SK-N-MC (cell line): ENCODE results near the gene MCM7.

Experiments used
- DNase-seq: peaks from one replicate; pipeline ENCODE4 v3.0.0-alpha.2; 2011; ENCODE audit warnings: low read depth, low spot score
- H3K27ac ChIP-seq: fragments of 200-600 bp; sonication (generic); 2 replicates; pipeline ENCODE4 v1.5.1; 2016; ENCODE audit warnings: mixed run types
- H3K36me3 ChIP-seq: fragments of 200-600 bp; sonication (generic); 2 replicates; pipeline ENCODE4 v1.6.1; 2017; ENCODE audit warnings: antibody characterized with exemption, low read length, mixed read lengths; ENCODE audit not compliant: insufficient read depth
- H3K4me3 ChIP-seq: fragments of 200-600 bp; sonication (generic); 2 replicates; pipeline ENCODE4 v1.5.1; 2016
- H3K9ac ChIP-seq: fragments of 200-600 bp; sonication (generic); 2 replicates; pipeline ENCODE4 v1.8.0; 2017; ENCODE audit warnings: mixed run types, mixed read lengths; ENCODE audit not compliant: insufficient read length
- H3K9me3 ChIP-seq: fragments of 200-600 bp; sonication (generic); 2 replicates; pipeline ENCODE4 v1.6.1; 2017; ENCODE audit warnings: low read depth, mild to moderate bottlenecking, antibody characterized with exemption, low read length, moderate library complexity, mixed read lengths
- EZH2 ChIP-seq: fragments of 200-600 bp; sonication (generic); IDR thresholded peaks from one replicate; pipeline ENCODE4 v1.6.1; 2017; ENCODE audit warnings: antibody characterized with exemption
- FOXP2 ChIP-seq: optimal IDR thresholded peaks from 2 replicates; pipeline ENCODE3; 2011; ENCODE audit warnings: mild to moderate bottlenecking, moderate library complexity; ENCODE audit not compliant: insufficient read depth; ENCODE audit errors: extremely low read length, control extremely low read depth
- POLR2AphosphoS5 ChIP-seq: IDR thresholded peaks from 2 replicates; pipeline ENCODE4 v1.6.1; 2012; ENCODE audit warnings: mild to moderate bottlenecking, low read depth, low read length, borderline replicate concordance

The MCM7 gene

DNA sequence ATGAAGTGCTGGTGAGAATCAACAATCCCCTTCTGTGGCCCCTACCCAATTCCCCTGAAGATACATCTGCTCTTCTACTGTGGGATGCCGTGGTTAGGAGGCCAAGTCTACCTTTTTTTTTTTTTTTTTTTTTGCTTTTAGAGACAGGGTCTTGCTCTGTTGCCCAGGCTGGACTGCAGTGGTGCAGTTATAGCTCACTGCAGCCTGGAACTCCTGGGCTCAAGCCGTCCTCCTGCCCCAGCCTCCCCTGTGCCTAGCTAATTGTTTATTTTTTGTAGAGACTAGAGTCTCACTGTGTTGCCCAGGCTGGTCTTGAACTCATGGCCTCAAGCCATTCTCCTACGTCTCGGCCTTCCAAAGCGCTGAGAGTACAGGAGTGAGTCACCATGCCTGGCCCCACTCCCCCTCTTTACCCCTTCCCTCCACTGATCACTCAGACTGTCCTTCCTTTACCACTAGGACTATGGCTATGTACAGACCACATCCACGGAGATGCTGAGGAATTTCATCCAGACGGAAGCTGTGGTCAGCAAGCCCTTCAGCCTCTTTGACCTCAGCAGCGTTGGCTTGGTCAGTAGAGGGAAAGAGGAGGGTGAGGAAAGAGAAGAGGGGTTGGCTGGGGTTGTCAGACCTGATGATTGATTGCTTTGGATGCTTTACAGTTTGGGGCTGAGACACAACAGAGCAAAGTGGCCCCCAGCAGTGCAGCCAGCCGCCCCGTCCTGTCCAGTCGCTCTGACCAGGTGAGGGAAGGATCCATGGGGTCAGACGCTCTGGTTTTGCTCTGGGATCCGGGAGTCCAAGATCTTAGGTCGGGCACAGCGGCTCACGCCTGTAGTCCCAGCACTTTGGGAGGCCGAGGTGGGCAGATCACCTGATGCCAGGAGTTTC, 2.0 kb upstream of the MCM7 start:
- Histone ChIP-seq H3K9ac (peak overlapping the region; percentile 91), H3K36me3 (peaks cover 47% of the 10 kb centered on the region), H3K9me3 (no peaks in the 10 kb centered on the region), H3K27ac (no peak overlapping the region), H3K4me3 (peak overlapping the region; percentile 99)
- TF ChIP-seq POLR2AphosphoS5 (no peak), FOXP2 (no peak), EZH2 (no peak)
- no peak for DNase-seq

DNA sequence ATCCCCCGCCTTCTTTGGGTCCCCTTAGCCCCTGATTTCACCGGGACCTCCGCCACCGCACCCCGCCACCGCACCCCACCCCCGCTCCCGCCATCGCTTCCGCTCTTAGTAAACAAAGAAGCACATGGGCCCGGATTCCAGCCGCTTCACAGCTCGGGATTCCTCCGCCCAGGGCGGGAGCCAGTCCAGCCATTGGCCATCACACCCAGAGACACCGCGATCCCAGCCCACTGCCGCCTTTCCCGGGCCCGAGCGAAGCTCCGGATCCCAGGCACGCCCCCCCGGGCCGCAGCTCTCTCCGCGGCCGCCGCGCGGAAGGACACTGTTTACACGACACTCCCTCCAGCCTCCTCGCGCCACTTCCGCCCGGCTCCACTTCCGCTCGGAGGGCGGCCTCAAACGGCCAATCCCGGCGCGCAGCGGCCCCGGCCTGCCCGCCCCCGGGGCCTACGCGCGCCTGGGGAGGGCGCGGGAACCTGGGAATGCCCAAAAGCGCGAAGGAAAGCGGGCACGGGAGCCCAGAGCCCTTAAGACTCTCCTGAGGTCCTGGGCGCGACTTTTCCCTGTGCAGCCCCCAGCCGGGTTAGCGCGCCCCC, 679 bp downstream of the MCM7 start:
- Histone ChIP-seq H3K4me3 (peak overlapping the region; percentile 99), H3K9me3 (no peaks in the 10 kb centered on the region), H3K36me3 (peaks cover 58% of the 10 kb centered on the region), H3K27ac (peak overlapping the region; percentile 98), H3K9ac (peak overlapping the region; percentile 100)
- DNase-seq, result no peak
- TF ChIP-seq FOXP2 (no peak), POLR2AphosphoS5 (peak; percentile 66; the same call in 1 of the 2 replicates)

DNA sequence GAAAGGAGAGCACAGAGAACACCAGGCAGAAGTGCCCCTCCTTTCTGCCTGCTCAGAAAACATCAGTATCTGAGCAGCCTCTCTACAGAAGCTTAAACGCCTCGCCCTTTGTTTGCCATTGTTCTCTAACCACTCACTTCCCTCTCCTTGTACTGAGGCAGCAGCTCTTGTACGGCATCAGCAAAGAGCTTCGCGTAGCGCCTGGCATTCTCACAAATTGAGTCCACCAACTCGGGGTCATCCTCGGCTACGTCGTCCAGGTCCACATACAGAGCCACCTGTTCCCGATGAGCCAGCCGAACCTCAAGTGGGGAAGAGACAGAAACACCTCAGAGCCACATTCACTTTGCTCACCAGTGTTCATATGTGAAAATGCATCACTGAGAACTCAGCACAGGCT, 1.7 kb downstream of the MCM7 start:
- H3K27ac ChIP-seq, result peak overlapping the region; percentile 1; the same call in 1 of the 2 replicates
- H3K36me3 ChIP-seq, result peaks cover 68% of the 10 kb centered on the region
- no peak for TF ChIP-seq EZH2
- no peak for TF ChIP-seq POLR2AphosphoS5
- no peak for TF ChIP-seq FOXP2
- peak overlapping the region; percentile 99 for H3K4me3 ChIP-seq
- no peak for DNase-seq
- peak overlapping the region; percentile 100 for H3K9ac ChIP-seq
- no peaks in the 10 kb centered on the region for H3K9me3 ChIP-seq

DNA sequence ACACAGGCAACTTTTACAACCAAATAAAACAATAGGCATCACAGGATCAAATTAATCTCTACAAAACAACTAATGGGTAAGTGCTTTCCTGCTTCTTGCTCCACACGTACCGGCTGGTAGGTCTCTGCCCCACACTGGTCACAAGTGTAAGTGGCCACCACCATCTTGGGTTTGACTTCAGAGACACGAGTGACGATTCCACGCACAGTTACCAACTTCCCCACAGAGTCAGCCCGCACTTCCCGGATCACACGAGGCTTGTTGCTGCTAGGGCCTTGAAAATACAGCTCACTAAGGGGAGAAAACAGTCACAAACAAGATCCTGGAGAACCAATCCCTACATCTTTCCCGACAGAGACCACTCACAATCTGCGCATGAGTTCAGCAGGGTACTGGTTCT, 2.3 kb downstream of the MCM7 start:
- DNase-seq, result no peak
- TF ChIP-seq FOXP2 (no peak), POLR2AphosphoS5 (no peak), EZH2 (no peak)
- Histone ChIP-seq H3K36me3 (peaks cover 71% of the 10 kb centered on the region), H3K27ac (peak overlapping the region; percentile 1; the same call in 1 of the 2 replicates), H3K9ac (peak overlapping the region; percentile 13), H3K9me3 (no peaks in the 10 kb centered on the region), H3K4me3 (peak overlapping the region; percentile 99)

DNA sequence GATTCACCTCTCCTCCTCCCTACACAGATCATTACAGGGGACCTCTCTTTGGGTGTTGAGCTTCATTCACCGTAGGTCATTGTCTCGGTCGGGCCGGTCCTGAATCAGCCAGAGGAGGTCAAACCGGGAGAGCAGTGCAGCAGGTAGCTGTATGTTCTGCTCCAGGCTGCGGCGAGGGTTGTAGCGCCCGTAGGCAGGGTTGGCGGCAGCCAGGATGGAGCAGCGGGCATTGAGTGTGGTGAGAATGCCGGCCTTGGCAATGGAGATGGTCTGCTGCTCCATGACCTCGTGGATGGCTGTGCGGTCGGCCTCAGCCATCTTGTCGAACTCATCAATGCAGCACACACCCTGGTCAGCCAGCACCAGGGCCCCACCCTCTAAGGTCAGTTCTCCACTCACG, 5.5 kb downstream of the MCM7 start:
- no peaks in the 10 kb centered on the region for H3K9me3 ChIP-seq
- H3K27ac ChIP-seq, result peak overlapping the region; percentile 81; the same call in 1 of the 2 replicates
- no peak for DNase-seq
- peaks cover 95% of the 10 kb centered on the region for H3K36me3 ChIP-seq
- TF ChIP-seq FOXP2, result no peak
- TF ChIP-seq EZH2, result no peak
- TF ChIP-seq POLR2AphosphoS5, result no peak
- H3K9ac ChIP-seq, result no peak overlapping the region
- no peak overlapping the region for H3K4me3 ChIP-seq

DNA sequence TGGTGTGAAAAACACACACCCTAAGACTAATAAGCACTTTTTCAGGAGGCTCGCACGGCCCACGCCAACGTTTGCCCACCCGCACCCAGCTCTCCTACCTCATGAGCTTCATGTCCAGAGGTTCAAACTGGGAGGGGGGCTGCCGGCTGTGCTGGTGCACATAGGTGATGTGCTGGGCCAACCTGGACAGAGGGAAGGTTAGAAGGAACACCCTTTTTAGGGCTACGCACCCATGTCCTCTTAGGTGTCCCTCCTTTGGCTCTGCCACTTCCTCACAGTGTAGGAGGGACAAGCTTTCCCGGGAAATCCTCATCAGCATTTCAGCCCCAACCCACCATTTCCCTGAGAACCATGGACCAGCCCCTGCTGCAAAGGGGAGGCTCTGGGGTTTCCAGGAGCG, 5.9 kb downstream of the MCM7 start:
- no peak for DNase-seq
- TF ChIP-seq EZH2 (no peak), POLR2AphosphoS5 (no peak; the same call in 1 of the 2 replicates), FOXP2 (no peak)
- Histone ChIP-seq H3K9ac (no peak overlapping the region), H3K27ac (peak overlapping the region; percentile 81), H3K36me3 (peaks cover 99% of the 10 kb centered on the region), H3K4me3 (no peak overlapping the region), H3K9me3 (no peaks in the 10 kb centered on the region)

DNA sequence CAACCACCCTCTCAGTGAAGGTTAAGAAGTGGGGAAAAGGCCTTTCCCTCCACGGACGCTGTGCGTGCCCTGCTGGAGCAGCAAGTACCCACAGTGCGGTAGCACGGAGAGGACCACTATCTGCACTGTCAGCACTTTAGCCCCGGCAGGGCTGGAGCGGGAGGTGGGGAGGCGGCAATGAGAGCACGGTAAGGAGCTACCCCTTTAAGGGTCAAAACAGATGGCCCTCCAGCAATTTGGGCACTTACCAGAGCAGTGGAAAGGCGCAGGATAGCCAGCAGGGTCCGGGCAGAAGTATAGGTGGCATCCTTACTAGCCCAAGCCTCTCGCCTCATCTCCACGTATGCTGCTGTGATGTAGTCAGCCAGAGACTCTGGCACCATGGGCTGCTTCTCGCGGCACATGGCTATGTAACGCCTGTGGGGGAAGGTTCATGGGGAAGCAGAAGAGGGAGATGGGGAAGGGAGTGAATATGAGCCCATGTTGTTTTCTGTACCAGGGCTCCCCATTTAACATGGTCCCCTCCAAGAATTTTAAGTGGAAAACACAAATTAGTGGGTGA, 7.2 kb downstream of the MCM7 start:
- Histone ChIP-seq H3K9ac (no peak overlapping the region), H3K36me3 (peaks cover 88% of the 10 kb centered on the region), H3K9me3 (no peaks in the 10 kb centered on the region), H3K4me3 (no peak overlapping the region; the same call in 1 of the 2 replicates), H3K27ac (peak overlapping the region; percentile 81)
- TF ChIP-seq FOXP2, result no peak
- TF ChIP-seq POLR2AphosphoS5, result peak; percentile 57
- DNase-seq, result no peak

DNA sequence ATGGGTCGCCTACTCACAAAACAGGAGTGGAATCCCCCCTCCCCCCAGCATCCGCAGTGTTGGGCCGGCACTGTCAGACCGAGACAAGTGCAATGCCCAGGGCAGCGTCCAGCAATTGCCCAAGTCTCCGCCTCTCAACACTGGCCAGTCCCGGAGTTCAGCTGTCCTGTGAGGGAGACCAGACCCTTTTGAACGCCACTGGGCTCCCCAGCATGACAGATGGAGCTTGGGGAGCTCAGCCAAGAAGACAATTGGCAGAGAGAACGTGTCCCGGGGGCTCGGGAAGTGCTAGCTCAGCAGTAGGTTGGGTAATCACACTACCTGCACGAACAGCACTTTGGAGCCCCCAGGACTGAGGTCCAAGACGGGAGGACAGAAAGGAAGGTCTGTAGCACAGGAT, 7.7 kb downstream of the MCM7 start:
- Histone ChIP-seq H3K36me3 (peaks cover 83% of the 10 kb centered on the region), H3K9me3 (no peaks in the 10 kb centered on the region), H3K27ac (peak overlapping the region; percentile 81), H3K4me3 (no peak overlapping the region), H3K9ac (no peak overlapping the region)
- DNase-seq, result no peak
- TF ChIP-seq EZH2 (no peak), FOXP2 (no peak), POLR2AphosphoS5 (no peak; the same call in 1 of the 2 replicates)
